ENCODE measurements around the gene GPR62. TPM values are rescaled to one million over a fixed set of nuclear protein-coding genes. Genes with fewer than 3 reads are reported as not detected.

The GPR62 gene
- polyA plus RNA-seq, 1 of the 3 experiments (the other 2 are of a cell fraction), result 0.02 TPM

- DNase-seq, result no peak
- Histone ChIP-seq H3K79me2 (ENCODE audit: insufficient read depth) (no peaks in the 10 kb centered on the region), H3K4me2 (no peak overlapping the region), H3K4me1 (ENCODE audit: control insufficient read depth in 1 of 2, insufficient read depth in 2 of 2, low read depth in 1 of 2, low read length in 1 of 2) (peaks cover 4 to 12% of the 10 kb centered on the region in 2 experiments; a peak in 2 of 4 replicates), H2AFZ (ENCODE audit: low read depth) (no peak overlapping the region), H3K27me3 (ENCODE audit: insufficient read depth) (no peaks in the 10 kb centered on the region), H3K27ac (ENCODE audit: low read depth in 2 of 2, low read length in 1 of 2) (peak overlapping the region in 1 of 2 experiments; percentile 43; a peak in 2 of 4 replicates), H3K4me3 (ENCODE audit: low read depth in 2 of 2, low read length in 1 of 2) (no peak overlapping the region), H3K9me3 (no peaks in the 10 kb centered on the region), H3F3A (replicated peaks; ENCODE audit: insufficient read depth) (peaks cover 15% of the 10 kb centered on the region), H3K9me2 (no peaks in the 10 kb centered on the region), H3K9ac (no peak overlapping the region), H3K36me3 (replicated peaks in 1 of 2; ENCODE audit: control insufficient read depth in 1 of 2, insufficient read depth in 2 of 2, low read length in 1 of 2) (peaks cover 8 to 13% of the 10 kb centered on the region in 2 experiments), H4K20me1 (ENCODE audit: insufficient read depth) (no peaks in the 10 kb centered on the region)
- WGBS (ENCODE audit: low lambda C conversion rate), result 65% methylated on average over 3 of the region's 3 CpGs
- ChIA-PET CTCF (interaction anchor here (0.7 to 6.2 kb wide), 4 partner anchors 11 to 141 kb away, joined by 3 to 44 read pairs (median 16); partner anchors contain the start of genes ABHD14A, ABHD14B, ACY1 and PARP3), POLR2A (interaction anchor here (1.2 to 1.3 kb wide), 3 partner anchors 10 to 21 kb away, joined by 3 to 4 read pairs (median 3); partner anchors contain the start of gene ABHD14B)
- TF ChIP-seq FOXJ3 (CRISPR knock-in tag; IDR thresholded peaks at IDR 0.05), result no peak
- peak; percentile 29; the same call in 1 of the 2 replicates for TF ChIP-seq TCF12 (IDR thresholded peaks at IDR 0.05)
- peak; percentile 31; the same call in 1 of the 2 replicates for TF ChIP-seq ELF1 (IDR thresholded peaks at IDR 0.05)
- TF ChIP-seq FOSL2 (IDR thresholded peaks at IDR 0.05; ENCODE audit: borderline replicate concordance, low read depth), result peak; percentile 41; the same call in 1 of the 2 replicates
- TF ChIP-seq, protein P1, sequence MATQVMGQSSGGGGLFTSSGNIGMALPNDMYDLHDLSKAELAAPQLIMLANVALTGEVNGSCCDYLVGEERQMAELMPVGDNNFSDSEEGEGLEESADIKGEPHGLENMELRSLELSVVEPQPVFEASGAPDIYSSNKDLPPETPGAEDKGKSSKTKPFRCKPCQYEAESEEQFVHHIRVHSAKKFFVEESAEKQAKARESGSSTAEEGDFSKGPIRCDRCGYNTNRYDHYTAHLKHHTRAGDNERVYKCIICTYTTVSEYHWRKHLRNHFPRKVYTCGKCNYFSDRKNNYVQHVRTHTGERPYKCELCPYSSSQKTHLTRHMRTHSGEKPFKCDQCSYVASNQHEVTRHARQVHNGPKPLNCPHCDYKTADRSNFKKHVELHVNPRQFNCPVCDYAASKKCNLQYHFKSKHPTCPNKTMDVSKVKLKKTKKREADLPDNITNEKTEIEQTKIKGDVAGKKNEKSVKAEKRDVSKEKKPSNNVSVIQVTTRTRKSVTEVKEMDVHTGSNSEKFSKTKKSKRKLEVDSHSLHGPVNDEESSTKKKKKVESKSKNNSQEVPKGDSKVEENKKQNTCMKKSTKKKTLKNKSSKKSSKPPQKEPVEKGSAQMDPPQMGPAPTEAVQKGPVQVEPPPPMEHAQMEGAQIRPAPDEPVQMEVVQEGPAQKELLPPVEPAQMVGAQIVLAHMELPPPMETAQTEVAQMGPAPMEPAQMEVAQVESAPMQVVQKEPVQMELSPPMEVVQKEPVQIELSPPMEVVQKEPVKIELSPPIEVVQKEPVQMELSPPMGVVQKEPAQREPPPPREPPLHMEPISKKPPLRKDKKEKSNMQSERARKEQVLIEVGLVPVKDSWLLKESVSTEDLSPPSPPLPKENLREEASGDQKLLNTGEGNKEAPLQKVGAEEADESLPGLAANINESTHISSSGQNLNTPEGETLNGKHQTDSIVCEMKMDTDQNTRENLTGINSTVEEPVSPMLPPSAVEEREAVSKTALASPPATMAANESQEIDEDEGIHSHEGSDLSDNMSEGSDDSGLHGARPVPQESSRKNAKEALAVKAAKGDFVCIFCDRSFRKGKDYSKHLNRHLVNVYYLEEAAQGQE (IDR thresholded peaks at IDR 0.05; ENCODE audit: low read depth, low read length), result no peak
- TF ChIP-seq JUND (IDR thresholded peaks at IDR 0.05), result no peak
- TF ChIP-seq SIN3A (IDR thresholded peaks at IDR 0.05; ENCODE audit: borderline replicate concordance, low read depth, low read length), result no peak
- TF ChIP-seq MAX (IDR thresholded peaks at IDR 0.05; ENCODE audit: low read depth), result 0 out of 2 replicates have a peak, but pooled peaks have one; percentile 12
- TF ChIP-seq, protein P2, sequence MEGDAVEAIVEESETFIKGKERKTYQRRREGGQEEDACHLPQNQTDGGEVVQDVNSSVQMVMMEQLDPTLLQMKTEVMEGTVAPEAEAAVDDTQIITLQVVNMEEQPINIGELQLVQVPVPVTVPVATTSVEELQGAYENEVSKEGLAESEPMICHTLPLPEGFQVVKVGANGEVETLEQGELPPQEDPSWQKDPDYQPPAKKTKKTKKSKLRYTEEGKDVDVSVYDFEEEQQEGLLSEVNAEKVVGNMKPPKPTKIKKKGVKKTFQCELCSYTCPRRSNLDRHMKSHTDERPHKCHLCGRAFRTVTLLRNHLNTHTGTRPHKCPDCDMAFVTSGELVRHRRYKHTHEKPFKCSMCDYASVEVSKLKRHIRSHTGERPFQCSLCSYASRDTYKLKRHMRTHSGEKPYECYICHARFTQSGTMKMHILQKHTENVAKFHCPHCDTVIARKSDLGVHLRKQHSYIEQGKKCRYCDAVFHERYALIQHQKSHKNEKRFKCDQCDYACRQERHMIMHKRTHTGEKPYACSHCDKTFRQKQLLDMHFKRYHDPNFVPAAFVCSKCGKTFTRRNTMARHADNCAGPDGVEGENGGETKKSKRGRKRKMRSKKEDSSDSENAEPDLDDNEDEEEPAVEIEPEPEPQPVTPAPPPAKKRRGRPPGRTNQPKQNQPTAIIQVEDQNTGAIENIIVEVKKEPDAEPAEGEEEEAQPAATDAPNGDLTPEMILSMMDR (IDR thresholded peaks at IDR 0.05), result no peak
- TF ChIP-seq POLR2AphosphoS5 (IDR thresholded peaks at IDR 0.05; ENCODE audit: low read depth, low read length), result 0 out of 2 replicates have a peak, but pooled peaks have one; percentile 27
- TF ChIP-seq GABPA (IDR thresholded peaks at IDR 0.05; ENCODE audit: low read depth), result peak; percentile 52; the same call in 1 of the 2 replicates
- 0 out of 2 replicates have a peak, but pooled peaks have one; percentile 20 for TF ChIP-seq TAF1 (IDR thresholded peaks at IDR 0.05; ENCODE audit: borderline replicate concordance, low read depth, low read length)
- no peak for TF ChIP-seq GATA2 (CRISPR knock-in tag; IDR thresholded peaks at IDR 0.05)
Measured at GRCh38 chr3:51953445-51953844, 1.7 kb upstream of the GPR62 start.
